Measurements from ENCODE around the gene SAMD10. TPM values are rescaled to one million over a fixed set of nuclear protein-coding genes. Genes with fewer than 3 reads are reported as not detected.
A peak's percentile ranks its signal among the peaks of the same experiment; 100 is the strongest.

The SAMD10 gene
- 5.2 TPM for polyA plus RNA-seq (2013, experiment 1 of 4)
- polyA plus RNA-seq (2013, experiment 2 of 4), result 5.1 TPM
- polyA plus RNA-seq (2013, experiment 3 of 4), result 5.8 TPM
- 7.2 TPM for polyA plus RNA-seq (2013, experiment 4 of 4)

DNA sequence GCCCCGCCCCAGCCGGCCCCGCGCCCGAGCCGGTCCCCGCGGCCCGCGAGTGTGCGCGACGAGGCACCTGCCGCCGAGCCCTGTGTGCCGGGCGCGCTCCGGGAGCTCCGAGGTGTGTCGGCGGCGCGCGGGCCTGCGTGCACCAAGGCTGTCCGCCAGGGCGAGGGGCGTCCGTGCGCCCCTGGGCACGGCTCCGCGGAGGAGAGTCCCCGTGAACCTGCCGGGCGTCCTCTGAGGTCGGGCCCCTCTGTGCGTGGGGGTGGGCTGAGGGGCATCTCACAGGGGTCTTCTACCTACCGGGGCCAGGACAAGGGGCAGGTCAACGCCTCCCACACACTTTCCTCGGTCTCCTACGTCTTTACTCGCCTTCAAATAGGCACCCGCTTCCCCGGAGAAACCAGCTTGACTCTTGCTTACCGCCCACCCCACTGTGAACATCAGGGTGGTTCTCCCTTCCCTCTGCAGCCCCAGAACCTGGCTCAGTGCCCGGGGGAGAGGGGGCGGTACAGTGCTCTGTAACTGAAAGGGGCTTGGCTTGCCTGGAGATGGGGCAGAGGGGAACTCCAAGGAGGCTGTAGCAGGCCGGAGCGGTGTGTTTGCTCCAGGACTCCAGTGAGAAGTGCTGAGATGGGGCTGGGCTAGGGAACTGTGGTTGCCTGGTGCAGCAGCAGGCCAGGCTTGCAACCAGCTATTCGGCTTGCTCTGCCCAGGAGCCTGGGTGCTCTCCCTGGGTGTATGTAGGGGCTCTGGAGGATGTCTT lies at the start of gene SAMD10:
SAMD10 (minus strand) TSS at position 86 of the 760 bp plus-strand sequence. CDS start 175 bp downstream, outside the sequence.
- no peak within 1 kb of the TSS for H3K27ac ChIP-seq (ENCODE audit: insufficient read depth, low read depth, low read length, poor library complexity, severe bottlenecking)
- WGBS, 2 experiments, result 5% methylated on average over 52 of the region's 52 CpGs
- no peaks in the 10 kb centered on the region for H3K9me3 ChIP-seq (ENCODE audit: control insufficient read depth, low read length)
- H3K4me3 ChIP-seq (ENCODE audit: insufficient read depth, low read depth, low read length), result peak within 1 kb of the TSS; percentile 75
- H3K27me3 ChIP-seq (ENCODE audit: control insufficient read depth, insufficient read depth, low read length, poor library complexity, severe bottlenecking), result peaks cover 19% of the 10 kb centered on the region
- peaks cover 2% of the 10 kb centered on the region for H3K36me3 ChIP-seq (ENCODE audit: control insufficient read depth, insufficient read depth, low read length)
- H3K4me1 ChIP-seq (ENCODE audit: control insufficient read depth, insufficient read depth, low read length), result peaks cover 9% of the 10 kb centered on the region

GRCh38 chr20:64027981-64028685 lies 48.7 kb upstream of the SAMD10 start:
- 94 to 95% methylated on average over 24 of the region's 24 CpGs for WGBS, 2 experiments
- Histone ChIP-seq H3K27me3 (ENCODE audit: control insufficient read depth, insufficient read depth, low read length, poor library complexity, severe bottlenecking) (no peaks in the 10 kb centered on the region), H3K4me1 (ENCODE audit: control insufficient read depth, insufficient read depth, low read length) (no peaks in the 10 kb centered on the region), H3K4me3 (ENCODE audit: insufficient read depth, low read depth, low read length) (no peak overlapping the region), H3K36me3 (ENCODE audit: control insufficient read depth, insufficient read depth, low read length) (peaks cover 38% of the 10 kb centered on the region), H3K27ac (ENCODE audit: insufficient read depth, low read depth, low read length, poor library complexity, severe bottlenecking) (no peak overlapping the region), H3K9me3 (ENCODE audit: control insufficient read depth, low read length) (no peaks in the 10 kb centered on the region)

- Histone ChIP-seq H3K27ac (ENCODE audit: insufficient read depth, low read depth, low read length, poor library complexity, severe bottlenecking) (no peak overlapping the region), H3K4me1 (ENCODE audit: control insufficient read depth, insufficient read depth, low read length) (no peaks in the 10 kb centered on the region), H3K36me3 (ENCODE audit: control insufficient read depth, insufficient read depth, low read length) (peaks cover 46% of the 10 kb centered on the region), H3K27me3 (ENCODE audit: control insufficient read depth, insufficient read depth, low read length, poor library complexity, severe bottlenecking) (no peaks in the 10 kb centered on the region), H3K9me3 (ENCODE audit: control insufficient read depth, low read length) (no peaks in the 10 kb centered on the region), H3K4me3 (ENCODE audit: insufficient read depth, low read depth, low read length) (no peak overlapping the region)
- WGBS, 2 experiments, result 92 to 96% methylated on average over 29 of the region's 29 CpGs
Measured at GRCh38 chr20:64025826-64026412, 46.5 kb upstream of the SAMD10 start.

DNA sequence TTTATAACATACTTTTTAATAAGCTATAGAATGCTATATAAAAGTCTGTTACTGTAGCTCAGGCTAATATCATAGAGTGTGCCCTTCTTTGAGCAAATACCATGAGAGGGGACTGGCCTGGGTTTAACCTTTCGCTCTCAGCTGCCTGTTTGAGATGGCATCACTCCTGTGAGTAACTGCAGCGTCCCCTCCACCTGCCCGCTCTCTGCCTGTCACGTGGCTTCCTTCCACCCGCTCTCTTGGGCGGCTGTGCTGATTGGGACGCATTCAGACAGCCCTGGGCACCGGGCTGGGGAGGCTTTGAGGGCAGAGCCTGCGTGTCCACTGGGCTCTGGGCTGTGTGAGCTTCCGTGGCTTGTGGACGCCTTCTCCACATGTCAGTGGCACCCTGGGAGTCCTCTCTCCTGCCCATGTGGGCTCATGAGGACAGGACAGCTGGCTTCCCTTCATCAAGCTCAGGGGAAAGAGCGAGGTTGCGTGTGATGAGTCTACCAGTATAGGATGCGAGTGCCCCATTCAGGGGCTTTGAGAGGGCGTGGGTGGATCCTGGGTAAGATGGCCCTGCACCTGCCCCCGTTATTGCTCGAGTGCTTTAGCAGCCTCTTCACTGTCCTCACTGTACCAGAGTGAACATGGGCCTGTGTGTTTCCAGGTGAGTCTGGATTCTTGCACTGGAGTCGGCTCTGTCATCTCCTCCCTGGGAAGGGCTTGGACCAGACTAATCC lies 45.8 kb upstream of the SAMD10 start:
- no peak overlapping the region for H3K4me3 ChIP-seq (ENCODE audit: insufficient read depth, low read depth, low read length)
- no peaks in the 10 kb centered on the region for H3K9me3 ChIP-seq (ENCODE audit: control insufficient read depth, low read length)
- H3K27ac ChIP-seq (ENCODE audit: insufficient read depth, low read depth, low read length, poor library complexity, severe bottlenecking), result no peak overlapping the region
- WGBS, 2 experiments, result 94 to 95% methylated on average over 18 of the region's 18 CpGs
- peaks cover 42% of the 10 kb centered on the region for H3K36me3 ChIP-seq (ENCODE audit: control insufficient read depth, insufficient read depth, low read length)
- H3K27me3 ChIP-seq (ENCODE audit: control insufficient read depth, insufficient read depth, low read length, poor library complexity, severe bottlenecking), result no peaks in the 10 kb centered on the region
- H3K4me1 ChIP-seq (ENCODE audit: control insufficient read depth, insufficient read depth, low read length), result no peaks in the 10 kb centered on the region

DNA sequence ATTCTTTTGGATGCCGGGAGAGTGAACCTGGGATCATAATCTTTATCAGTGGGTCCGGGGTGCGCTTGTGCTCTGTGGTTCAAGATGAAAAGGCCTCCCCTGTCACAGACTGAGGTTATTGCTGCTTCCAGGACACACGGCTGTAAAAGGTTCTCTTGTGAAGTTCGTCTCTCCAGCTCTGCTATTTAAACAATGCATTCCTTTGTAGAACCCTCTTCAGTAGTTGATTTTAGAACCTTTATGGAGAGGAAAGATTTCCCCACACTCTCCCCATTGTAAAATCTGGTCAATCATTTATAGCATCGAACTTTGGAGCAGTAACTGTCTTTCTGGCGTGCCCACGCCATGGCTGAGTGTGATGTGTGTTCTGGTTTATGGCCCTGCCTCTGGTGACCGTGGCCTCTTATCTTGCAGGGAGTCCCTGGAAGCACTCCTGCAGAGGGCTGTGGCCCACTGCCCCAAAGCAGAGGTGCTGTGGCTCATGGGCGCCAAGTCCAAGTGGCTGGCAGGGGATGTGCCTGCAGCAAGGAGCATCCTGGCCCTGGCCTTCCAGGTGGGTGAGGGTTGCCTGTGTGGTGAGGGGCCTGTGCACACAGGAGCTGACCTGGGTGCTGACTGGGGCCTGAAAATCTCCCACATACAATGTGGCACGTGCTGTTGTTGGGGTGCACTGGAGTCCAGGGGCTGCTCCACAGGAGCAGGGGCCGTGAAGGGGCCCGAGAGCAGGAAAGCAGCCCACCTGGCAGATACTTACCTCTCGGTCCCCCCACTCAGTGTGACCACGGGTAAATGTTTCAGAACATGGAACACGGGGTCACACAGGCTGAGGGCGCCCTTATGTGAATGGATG lies 44.9 kb upstream of the SAMD10 start:
- Histone ChIP-seq H3K27me3 (ENCODE audit: control insufficient read depth, insufficient read depth, low read length, poor library complexity, severe bottlenecking) (no peaks in the 10 kb centered on the region), H3K36me3 (ENCODE audit: control insufficient read depth, insufficient read depth, low read length) (peaks cover 46% of the 10 kb centered on the region), H3K4me1 (ENCODE audit: control insufficient read depth, insufficient read depth, low read length) (no peaks in the 10 kb centered on the region), H3K4me3 (ENCODE audit: insufficient read depth, low read depth, low read length) (no peak overlapping the region), H3K27ac (ENCODE audit: insufficient read depth, low read depth, low read length, poor library complexity, severe bottlenecking) (no peak overlapping the region), H3K9me3 (ENCODE audit: control insufficient read depth, low read length) (no peaks in the 10 kb centered on the region)
- 92 to 93% methylated on average over 17 of the region's 17 CpGs for WGBS, 2 experiments

DNA sequence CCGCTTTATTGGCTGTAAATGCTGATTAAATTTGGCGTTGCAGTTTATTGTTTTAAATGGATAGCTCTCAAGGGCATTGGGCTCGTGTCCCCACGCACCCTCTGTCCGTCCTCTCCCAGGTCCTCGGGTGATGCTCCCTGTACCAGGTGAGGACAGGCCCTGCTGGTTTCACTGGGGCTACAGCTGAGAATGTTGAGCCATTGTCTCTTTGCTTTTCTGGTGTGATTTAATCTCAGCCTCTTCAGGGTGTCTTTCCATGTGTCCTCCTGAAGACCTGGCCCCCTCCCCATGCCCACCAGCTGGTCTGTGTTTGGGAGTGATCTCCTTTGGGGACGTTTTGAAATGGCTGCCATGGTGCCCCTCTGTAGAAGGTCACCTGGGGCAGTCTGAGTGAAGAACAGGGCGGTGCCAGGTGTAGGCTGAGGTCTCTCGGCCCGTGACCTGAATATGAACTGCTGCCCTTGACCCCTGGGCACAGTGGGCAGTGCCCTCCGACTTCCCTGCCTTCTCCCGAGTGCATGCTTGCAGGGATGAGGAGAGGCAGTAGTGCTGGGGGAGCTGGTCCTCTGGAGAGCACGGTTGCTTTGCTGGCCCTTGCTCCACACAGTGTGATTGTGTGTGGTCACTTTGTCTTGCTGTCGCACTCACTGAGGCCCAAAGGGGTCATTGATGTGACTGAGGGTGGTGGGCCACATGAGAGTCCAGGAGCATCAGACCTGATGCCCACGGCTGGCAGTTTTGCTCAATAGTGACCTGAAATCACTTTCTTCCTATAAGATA lies 44.1 kb upstream of the SAMD10 start:
- Histone ChIP-seq H3K27me3 (ENCODE audit: control insufficient read depth, insufficient read depth, low read length, poor library complexity, severe bottlenecking) (no peaks in the 10 kb centered on the region), H3K36me3 (ENCODE audit: control insufficient read depth, insufficient read depth, low read length) (peaks cover 51% of the 10 kb centered on the region), H3K4me1 (ENCODE audit: control insufficient read depth, insufficient read depth, low read length) (no peaks in the 10 kb centered on the region), H3K4me3 (ENCODE audit: insufficient read depth, low read depth, low read length) (no peak overlapping the region), H3K9me3 (ENCODE audit: control insufficient read depth, low read length) (no peaks in the 10 kb centered on the region), H3K27ac (ENCODE audit: insufficient read depth, low read depth, low read length, poor library complexity, severe bottlenecking) (no peak overlapping the region)
- 93 to 95% methylated on average over 15 of the region's 15 CpGs for WGBS, 2 experiments

DNA sequence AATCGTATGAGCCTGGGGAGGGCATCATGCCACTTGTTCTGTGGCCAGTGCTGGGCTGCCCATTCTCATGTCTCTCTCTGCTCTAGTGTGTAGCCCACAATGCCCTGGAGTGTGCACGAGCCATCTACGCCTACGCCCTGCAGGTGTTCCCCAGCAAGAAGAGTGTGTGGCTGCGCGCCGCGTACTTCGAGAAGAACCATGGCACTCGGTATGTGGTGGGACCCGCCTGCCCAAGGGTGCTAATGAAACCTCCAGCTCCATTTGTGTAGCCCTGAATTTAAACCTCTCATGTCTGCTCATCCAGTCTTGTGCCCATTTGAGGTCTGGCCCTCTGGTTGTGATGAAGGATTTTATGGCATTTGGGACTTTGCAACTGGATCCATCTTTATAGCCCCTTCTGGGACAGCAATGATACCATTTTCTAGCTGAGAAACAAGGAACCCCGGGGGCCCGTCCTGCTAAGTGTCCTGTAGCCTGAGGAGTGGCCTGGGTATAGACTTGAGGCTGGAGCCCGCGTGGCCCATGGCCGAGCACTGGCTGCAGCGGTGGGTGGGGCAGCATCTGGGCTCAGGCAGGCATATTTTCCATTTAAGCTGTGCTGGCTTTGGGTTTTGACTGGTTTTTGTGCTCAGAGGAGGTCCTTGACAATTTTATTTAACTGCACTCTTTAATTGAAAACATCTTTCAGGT lies 43.4 kb upstream of the SAMD10 start:
- no peak overlapping the region for H3K4me3 ChIP-seq (ENCODE audit: insufficient read depth, low read depth, low read length)
- H3K27ac ChIP-seq (ENCODE audit: insufficient read depth, low read depth, low read length, poor library complexity, severe bottlenecking), result no peak overlapping the region
- no peaks in the 10 kb centered on the region for H3K4me1 ChIP-seq (ENCODE audit: control insufficient read depth, insufficient read depth, low read length)
- no peaks in the 10 kb centered on the region for H3K9me3 ChIP-seq (ENCODE audit: control insufficient read depth, low read length)
- H3K27me3 ChIP-seq (ENCODE audit: control insufficient read depth, insufficient read depth, low read length, poor library complexity, severe bottlenecking), result no peaks in the 10 kb centered on the region
- 96% methylated on average over 17 of the region's 17 CpGs for WGBS, 2 experiments
- H3K36me3 ChIP-seq (ENCODE audit: control insufficient read depth, insufficient read depth, low read length), result peaks cover 48% of the 10 kb centered on the region

DNA sequence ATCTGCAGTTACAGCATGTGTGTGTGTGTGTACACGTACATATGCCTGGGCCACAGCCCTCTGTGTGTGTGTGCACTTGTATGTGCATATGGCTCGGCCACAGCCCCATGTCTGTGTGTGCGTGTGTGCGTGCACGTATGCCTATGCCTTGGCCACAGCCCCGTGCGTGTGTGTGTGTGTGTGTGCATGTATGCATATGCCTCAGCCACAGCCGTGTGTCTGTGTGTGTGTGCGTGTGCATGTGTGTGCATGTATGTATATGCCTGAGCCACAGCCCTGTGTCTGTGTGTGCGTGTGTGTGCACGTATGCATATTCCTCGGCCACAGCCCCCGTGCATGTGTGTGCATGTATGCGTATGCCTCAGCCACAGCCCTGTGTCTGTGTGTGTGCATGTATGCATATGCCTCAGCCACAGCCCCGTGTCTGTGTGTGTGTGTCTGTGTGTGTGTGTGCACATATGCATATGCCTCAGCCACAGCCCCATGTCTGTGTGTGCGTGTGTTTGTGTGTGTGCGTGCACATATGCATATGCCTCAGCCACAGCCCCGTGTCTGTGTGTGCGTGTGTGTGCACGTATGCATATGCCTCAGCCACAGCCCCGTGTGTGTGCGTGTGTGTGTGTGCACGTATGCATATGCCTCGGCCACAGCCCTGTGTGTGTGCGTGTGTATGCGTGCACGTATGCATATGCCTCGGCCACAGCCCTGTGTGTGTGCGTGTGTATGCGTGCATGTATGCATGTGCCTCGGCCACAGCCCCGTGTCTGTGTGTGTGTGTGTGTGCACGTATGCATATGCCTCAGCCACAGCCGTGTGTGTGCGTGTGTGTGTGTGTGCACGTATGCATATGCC lies 41.9 kb upstream of the SAMD10 start:
- no peak overlapping the region for H3K4me3 ChIP-seq (ENCODE audit: insufficient read depth, low read depth, low read length)
- H3K27ac ChIP-seq (ENCODE audit: insufficient read depth, low read depth, low read length, poor library complexity, severe bottlenecking), result no peak overlapping the region
- H3K27me3 ChIP-seq (ENCODE audit: control insufficient read depth, insufficient read depth, low read length, poor library complexity, severe bottlenecking), result no peaks in the 10 kb centered on the region
- no peaks in the 10 kb centered on the region for H3K9me3 ChIP-seq (ENCODE audit: control insufficient read depth, low read length)
- H3K36me3 ChIP-seq (ENCODE audit: control insufficient read depth, insufficient read depth, low read length), result peaks cover 42% of the 10 kb centered on the region
- 95 to 96% methylated on average over 36 of the region's 36 CpGs for WGBS, 2 experiments
- H3K4me1 ChIP-seq (ENCODE audit: control insufficient read depth, insufficient read depth, low read length), result no peaks in the 10 kb centered on the region
